ENCODE results near the gene AMOT.

AMOT gene

GRCh38 chrX:112846782-112847181 is 6.2 kb upstream of the AMOT start:
- no peak overlapping the region for H3K27ac ChIP-seq
- H3K9me3 ChIP-seq: no peaks in the 10 kb centered on the region
- H3K4me1 ChIP-seq: no peaks in the 10 kb centered on the region
- intact Hi-C loops (cut with DNase I; ENCODE audit: low total_unique reads): no loop called here
- no peak for DNase-seq
- no peak for TF ChIP-seq CTCF (IDR thresholded peaks at IDR 0.05)
- no peak overlapping the region for H3K4me3 ChIP-seq
- no peaks in the 10 kb centered on the region for H3K27me3 ChIP-seq
- H3K36me3 ChIP-seq: no peaks in the 10 kb centered on the region

GRCh38 chrX:112846187-112846586 is 5.6 kb upstream of the AMOT start:
- Histone ChIP-seq H3K9me3 (no peaks in the 10 kb centered on the region), H3K27me3 (no peaks in the 10 kb centered on the region), H3K4me1 (no peaks in the 10 kb centered on the region), H3K4me3 (no peak overlapping the region), H3K36me3 (no peaks in the 10 kb centered on the region), H3K27ac (no peak overlapping the region)
- DNase-seq: no peak
- intact Hi-C loops (cut with DNase I; ENCODE audit: low total_unique reads): no loop called here
- TF ChIP-seq CTCF (IDR thresholded peaks at IDR 0.05): no peak

GRCh38 chrX:112844250-112844649 is 3.6 kb upstream of the AMOT start:
- no peaks in the 10 kb centered on the region for H3K27me3 ChIP-seq
- no peak overlapping the region for H3K27ac ChIP-seq
- TF ChIP-seq CTCF (IDR thresholded peaks at IDR 0.05): no peak
- no peak overlapping the region for H3K4me3 ChIP-seq
- no peak for DNase-seq
- H3K9me3 ChIP-seq: no peaks in the 10 kb centered on the region
- H3K4me1 ChIP-seq: no peaks in the 10 kb centered on the region
- no peaks in the 10 kb centered on the region for H3K36me3 ChIP-seq
- intact Hi-C loops (cut with DNase I; ENCODE audit: low total_unique reads): no loop called here

- intact Hi-C loops (cut with DNase I; ENCODE audit: low total_unique reads): no loop called here
- Histone ChIP-seq H3K27ac (peak overlapping the region; percentile 67 to 84), H3K4me3 (peak overlapping the region; percentile 71 to 82), H3K9me3 (no peaks in the 10 kb centered on the region), H3K36me3 (no peaks in the 10 kb centered on the region), H3K27me3 (no peaks in the 10 kb centered on the region), H3K4me1 (no peaks in the 10 kb centered on the region)
- no peak for TF ChIP-seq CTCF (IDR thresholded peaks at IDR 0.05)
- DNase-seq: no peak
Measured at GRCh38 chrX:112841820-112842157, 1.2 kb upstream of the AMOT start.

- peak overlapping the region; percentile 67 to 84 for H3K27ac ChIP-seq
- no peaks in the 10 kb centered on the region for H3K27me3 ChIP-seq
- no peaks in the 10 kb centered on the region for H3K9me3 ChIP-seq
- H3K36me3 ChIP-seq: no peaks in the 10 kb centered on the region
- peak overlapping the region; percentile 71 to 82 for H3K4me3 ChIP-seq
- TF ChIP-seq CTCF (IDR thresholded peaks at IDR 0.05): no peak
- H3K4me1 ChIP-seq: no peaks in the 10 kb centered on the region
- intact Hi-C loops (cut with DNase I; ENCODE audit: low total_unique reads): no loop called here
- peak; percentile 80 to 89 for DNase-seq
Measured at GRCh38 chrX:112841114-112841819, 636 bp upstream of the AMOT start.

- peak overlapping the region in 1 of 2 donors; percentile 84 for H3K27ac ChIP-seq
- H3K4me3 ChIP-seq: peak overlapping the region; percentile 71 to 82
- no peak for TF ChIP-seq CTCF (IDR thresholded peaks at IDR 0.05)
- no peaks in the 10 kb centered on the region for H3K9me3 ChIP-seq
- no peak for DNase-seq
- no peaks in the 10 kb centered on the region for H3K27me3 ChIP-seq
- H3K4me1 ChIP-seq: no peaks in the 10 kb centered on the region
- no peaks in the 10 kb centered on the region for H3K36me3 ChIP-seq
- intact Hi-C loops (cut with DNase I; ENCODE audit: low total_unique reads): no loop called here
Measured at GRCh38 chrX:112839856-112840255, 775 bp downstream of the AMOT start.
